H9 (cell line): ENCODE results near the gene FRS3. TPM values are rescaled to one million over a fixed set of nuclear protein-coding genes. Genes with fewer than 3 reads are reported as not detected.

Experiments used
- DNase-seq: peaks from one replicate; pipeline ENCODE4 v3.0.0-alpha.2; 2017
- H2AFZ ChIP-seq: one replicate; pipeline ENCODE4 v1.6.1; 2013; ENCODE audit warnings: mild to moderate bottlenecking, low read length, control low read depth, moderate library complexity
- H2AK5ac ChIP-seq: 2 replicates; pipeline ENCODE4 v1.6.1; 2013; ENCODE audit warnings: low read length, control low read depth, mixed read lengths; ENCODE audit not compliant: insufficient read length
- H2BK120ac ChIP-seq: one replicate; pipeline ENCODE4 v1.6.1; 2013; ENCODE audit warnings: low read depth, mild to moderate bottlenecking, low read length, control low read depth, inconsistent platforms; ENCODE audit not compliant: poor library complexity, severe bottlenecking
- H2BK12ac ChIP-seq: 2 replicates; pipeline ENCODE4 v1.6.1; 2013; ENCODE audit warnings: low read length, control low read depth, mixed read lengths, low read depth; ENCODE audit not compliant: insufficient read length
- H2BK15ac ChIP-seq: 2 replicates; pipeline ENCODE4 v1.6.1; 2013; ENCODE audit warnings: low read depth, low read length, control low read depth
- H2BK20ac ChIP-seq: one replicate; pipeline ENCODE4 v1.6.1; 2013; ENCODE audit warnings: low read depth, mild to moderate bottlenecking, low read length, control low read depth, inconsistent platforms; ENCODE audit not compliant: poor library complexity, severe bottlenecking
- H2BK5ac ChIP-seq: 2 replicates; pipeline ENCODE4 v1.6.1; 2013; ENCODE audit warnings: low read length, control low read depth, mixed read lengths; ENCODE audit not compliant: insufficient read length
- H3K14ac ChIP-seq: 2 replicates; pipeline ENCODE4 v1.6.1; 2013; ENCODE audit warnings: low read length, control low read depth; ENCODE audit not compliant: insufficient read depth
- H3K18ac ChIP-seq: 2 replicates; pipeline ENCODE4 v1.6.1; 2013; ENCODE audit warnings: low read depth, mild to moderate bottlenecking, mixed read lengths, low read length, control low read depth; ENCODE audit not compliant: insufficient read length
- H3K23ac ChIP-seq: 2 replicates; pipeline ENCODE4 v1.6.1; 2013; ENCODE audit warnings: low read length, control low read depth, mixed read lengths, low read depth; ENCODE audit not compliant: insufficient read length
- H3K23me2 ChIP-seq: 2 replicates; pipeline ENCODE4 v1.6.1; 2013; ENCODE audit warnings: low read depth, mild to moderate bottlenecking, mixed read lengths, low read length, control low read depth; ENCODE audit not compliant: insufficient read length, poor library complexity, severe bottlenecking
- H3K27ac ChIP-seq: 2 replicates; pipeline ENCODE4 v1.5.1; 2013; ENCODE audit warnings: low read length, control low read depth, mixed read lengths, low read depth; ENCODE audit not compliant: insufficient read length
- H3K27me3 ChIP-seq: 2 replicates; pipeline ENCODE4 v1.6.1; 2013; ENCODE audit warnings: low read length, control low read depth, inconsistent platforms; ENCODE audit not compliant: insufficient read depth
- H3K4ac ChIP-seq: 2 replicates; pipeline ENCODE4 v1.6.1; 2013; ENCODE audit warnings: low read depth, mild to moderate bottlenecking, control low read depth, inconsistent platforms, low read length, moderate library complexity
- H3K4me1 ChIP-seq: 2 replicates; pipeline ENCODE4 v1.6.1; 2013; ENCODE audit warnings: low read length, control low read depth, inconsistent platforms; ENCODE audit not compliant: insufficient read depth
- H3K4me2 ChIP-seq: 2 replicates; pipeline ENCODE4 v1.6.1; 2013; ENCODE audit warnings: low read length, control low read depth, mixed read lengths; ENCODE audit not compliant: insufficient read length, insufficient read depth
- H3K56ac ChIP-seq: 2 replicates; pipeline ENCODE4 v1.6.1; 2013; ENCODE audit warnings: low read depth, mild to moderate bottlenecking, mixed read lengths, low read length, control low read depth; ENCODE audit not compliant: insufficient read length
- H3K79me1 ChIP-seq: 2 replicates; pipeline ENCODE4 v1.6.1; 2013; ENCODE audit warnings: low read depth, mild to moderate bottlenecking, moderate library complexity, low read length, control low read depth, inconsistent platforms; ENCODE audit not compliant: insufficient read depth, poor library complexity, severe bottlenecking
- H3K79me2 ChIP-seq: 2 replicates; pipeline ENCODE4 v1.6.1; 2013; ENCODE audit warnings: low read length, control low read depth, inconsistent platforms; ENCODE audit not compliant: insufficient read depth
- H3K9ac ChIP-seq: 2 replicates; pipeline ENCODE4 v1.6.1; 2013; ENCODE audit warnings: low read length, control low read depth, mixed read lengths; ENCODE audit not compliant: insufficient read length; ENCODE audit errors: extremely low read depth
- H3K9me3 ChIP-seq: one replicate; pipeline ENCODE4 v1.6.1; 2013; ENCODE audit warnings: low read depth, low read length, inconsistent platforms; ENCODE audit not compliant: control insufficient read depth
- H3T11ph ChIP-seq: one replicate; pipeline ENCODE4 v1.6.1; 2013; ENCODE audit warnings: mild to moderate bottlenecking, low read length, control low read depth, inconsistent platforms
- H4K20me1 ChIP-seq: one replicate; pipeline ENCODE4 v1.6.1; 2013; ENCODE audit not compliant: control insufficient read depth, insufficient read length, insufficient read depth
- H4K5ac ChIP-seq: 2 replicates; pipeline ENCODE4 v1.6.1; 2013; ENCODE audit warnings: low read depth, mild to moderate bottlenecking, mixed read lengths, low read length, control low read depth; ENCODE audit not compliant: insufficient read length
- H4K8ac ChIP-seq: replicated peaks from 2 replicates; pipeline ENCODE4 v1.6.1; 2013; ENCODE audit warnings: low read length, control low read depth, mixed read lengths, low read depth; ENCODE audit not compliant: insufficient read length
- H4K91ac ChIP-seq: 2 replicates; pipeline ENCODE4 v1.6.1; 2013; ENCODE audit warnings: low read depth, mild to moderate bottlenecking, moderate library complexity, mixed read lengths, low read length, control low read depth; ENCODE audit not compliant: insufficient read length
- H3K27ac Mint-ChIP-seq, 3 experiments: 2 replicates in 2 of 3; 3 replicates in 1 of 3; pipeline ENCODE4 v1.8.0; 2020 to 2021; ENCODE audit warnings: mixed read lengths in 3 of 3, mild to moderate bottlenecking in 1 of 3, moderate library complexity in 1 of 3
- H3K27me3 Mint-ChIP-seq: 2 replicates; pipeline ENCODE4 v1.8.0; 2021; ENCODE audit warnings: low read depth, mild to moderate bottlenecking, moderate library complexity, mixed read lengths
- H3K36me3 Mint-ChIP-seq, 3 experiments: 2 replicates in 2 of 3; 3 replicates in 1 of 3; pipeline ENCODE4 v1.8.0; 2020 to 2021; ENCODE audit warnings: low read depth in 3 of 3, mixed read lengths in 3 of 3; ENCODE audit not compliant: insufficient read depth in 1 of 3
- H3K4me1 Mint-ChIP-seq, 2 experiments: 2 replicates each; pipeline ENCODE4 v1.8.0; 2020; ENCODE audit warnings: mixed read lengths in 2 of 2
- H3K4me3 Mint-ChIP-seq, 2 experiments: 2 replicates in 1 of 2; 3 replicates in 1 of 2; pipeline ENCODE4 v1.8.0; 2020 to 2021; ENCODE audit warnings: mild to moderate bottlenecking in 2 of 2, mixed read lengths in 2 of 2, moderate library complexity in 1 of 2
- H3K9me3 Mint-ChIP-seq, 2 experiments: 2 replicates in 1 of 2; 3 replicates in 1 of 2; pipeline ENCODE4 v1.8.0; 2020; ENCODE audit warnings: mild to moderate bottlenecking in 2 of 2, mixed read lengths in 2 of 2, moderate library complexity in 1 of 2
- WGBS: extraction: QIAGEN DNeasy Blood & Tissue Kit; methylation state at CpG from one replicate; pipeline ENCODE4 v1.1.7; 2013; ENCODE audit warnings: missing lambda C conversion rate, low lambda C conversion rate, mixed read lengths; ENCODE audit not compliant: insufficient read length; ENCODE audit errors: extremely low coverage; 5-methylcytosine and 5-hydroxymethylcytosine counted together
- total RNA-seq: library from RNA; stranded (reverse); gene quantifications from 2 replicates; pipeline ENCODE4 v1.2.1, GENCODE V29; 2021
- TF ChIP-seq, protein P1 (sequence below): fragments of 200-600 bp; sonication (generic); conservative IDR thresholded peaks from 3 replicates; pipeline ENCODE4 v1.8.0; 2021; ENCODE audit warnings: antibody characterized with exemption, mild to moderate bottlenecking

The FRS3 gene
- total RNA-seq, 1 experiment from 2014 or later: 4.8 TPM

DNA sequence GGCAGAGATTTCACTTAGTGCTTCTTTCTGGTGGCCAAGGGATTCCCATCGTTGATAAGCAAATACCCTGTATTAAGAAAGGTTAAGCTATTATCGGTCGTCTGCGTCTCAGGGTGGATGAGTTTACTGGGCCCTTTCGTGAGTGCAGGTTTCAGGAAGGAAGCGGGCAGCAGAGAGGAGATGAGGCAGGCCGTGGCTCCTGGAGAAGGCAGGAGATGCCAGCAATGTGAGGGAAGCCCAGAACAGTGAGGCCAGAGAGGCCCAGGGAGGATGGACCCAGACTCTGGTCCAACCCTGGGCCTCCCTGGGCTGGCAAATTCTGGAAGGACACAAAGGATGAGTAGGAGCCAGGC is 55.5 kb downstream of the FRS3 start:
- H2BK120ac ChIP-seq: no peak overlapping the region
- H2AK5ac ChIP-seq: no peak overlapping the region
- no peak overlapping the region for H4K5ac ChIP-seq
- no peaks in the 10 kb centered on the region for H3K79me1 ChIP-seq
- H3K27ac ChIP-seq: no peak overlapping the region
- H2BK20ac ChIP-seq: no peak overlapping the region
- peaks cover 21 to 23% of the 10 kb centered on the region in 2 experiments for H3K4me1 Mint-ChIP-seq
- H3K4me3 Mint-ChIP-seq: no peak overlapping the region
- peaks cover 9% of the 10 kb centered on the region for H3K27me3 Mint-ChIP-seq
- no peak overlapping the region for H3K14ac ChIP-seq
- no peak overlapping the region for H3K18ac ChIP-seq
- no peak overlapping the region for H3K9ac ChIP-seq
- H3K27ac Mint-ChIP-seq: peak overlapping the region in 2 of 3 experiments; percentile 72 to 93; a peak in 2 of 7 replicates
- H3K4ac ChIP-seq: no peak overlapping the region
- no peak overlapping the region for H3K4me2 ChIP-seq
- no peak overlapping the region for H2BK5ac ChIP-seq
- no peak overlapping the region for H2BK15ac ChIP-seq
- H4K91ac ChIP-seq: no peak overlapping the region
- H2AFZ ChIP-seq: no peak overlapping the region
- no peaks in the 10 kb centered on the region for H3K4me1 ChIP-seq
- H3K9me3 ChIP-seq: no peaks in the 10 kb centered on the region
- no peaks in the 10 kb centered on the region for H3K79me2 ChIP-seq
- no peaks in the 10 kb centered on the region for H3K9me3 Mint-ChIP-seq
- no peak overlapping the region for H3T11ph ChIP-seq
- no peaks in the 10 kb centered on the region for H3K23me2 ChIP-seq
- no CpG with 5 or more reads among the region's 7 CpGs for WGBS
- H4K8ac ChIP-seq: no peak overlapping the region
- TF ChIP-seq, protein P1, sequence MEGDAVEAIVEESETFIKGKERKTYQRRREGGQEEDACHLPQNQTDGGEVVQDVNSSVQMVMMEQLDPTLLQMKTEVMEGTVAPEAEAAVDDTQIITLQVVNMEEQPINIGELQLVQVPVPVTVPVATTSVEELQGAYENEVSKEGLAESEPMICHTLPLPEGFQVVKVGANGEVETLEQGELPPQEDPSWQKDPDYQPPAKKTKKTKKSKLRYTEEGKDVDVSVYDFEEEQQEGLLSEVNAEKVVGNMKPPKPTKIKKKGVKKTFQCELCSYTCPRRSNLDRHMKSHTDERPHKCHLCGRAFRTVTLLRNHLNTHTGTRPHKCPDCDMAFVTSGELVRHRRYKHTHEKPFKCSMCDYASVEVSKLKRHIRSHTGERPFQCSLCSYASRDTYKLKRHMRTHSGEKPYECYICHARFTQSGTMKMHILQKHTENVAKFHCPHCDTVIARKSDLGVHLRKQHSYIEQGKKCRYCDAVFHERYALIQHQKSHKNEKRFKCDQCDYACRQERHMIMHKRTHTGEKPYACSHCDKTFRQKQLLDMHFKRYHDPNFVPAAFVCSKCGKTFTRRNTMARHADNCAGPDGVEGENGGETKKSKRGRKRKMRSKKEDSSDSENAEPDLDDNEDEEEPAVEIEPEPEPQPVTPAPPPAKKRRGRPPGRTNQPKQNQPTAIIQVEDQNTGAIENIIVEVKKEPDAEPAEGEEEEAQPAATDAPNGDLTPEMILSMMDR: no peak
- H3K36me3 Mint-ChIP-seq: no peaks in the 10 kb centered on the region
- H3K56ac ChIP-seq: no peak overlapping the region
- H2BK12ac ChIP-seq: no peak overlapping the region
- DNase-seq: no peak
- no peaks in the 10 kb centered on the region for H3K27me3 ChIP-seq
- H4K20me1 ChIP-seq: no peaks in the 10 kb centered on the region
- H3K23ac ChIP-seq: no peak overlapping the region
